Measurements from ENCODE around the gene ERI3. TPM values are rescaled to one million over a fixed set of nuclear protein-coding genes. Genes with fewer than 3 reads are reported as not detected.

Gene ERI3
- total and polyA plus RNA-seq, 2 donors (not counting 3 experiments of a cell fraction or from before 2014, with no cell fraction given) = 45.3 to 94.0 TPM

DNA sequence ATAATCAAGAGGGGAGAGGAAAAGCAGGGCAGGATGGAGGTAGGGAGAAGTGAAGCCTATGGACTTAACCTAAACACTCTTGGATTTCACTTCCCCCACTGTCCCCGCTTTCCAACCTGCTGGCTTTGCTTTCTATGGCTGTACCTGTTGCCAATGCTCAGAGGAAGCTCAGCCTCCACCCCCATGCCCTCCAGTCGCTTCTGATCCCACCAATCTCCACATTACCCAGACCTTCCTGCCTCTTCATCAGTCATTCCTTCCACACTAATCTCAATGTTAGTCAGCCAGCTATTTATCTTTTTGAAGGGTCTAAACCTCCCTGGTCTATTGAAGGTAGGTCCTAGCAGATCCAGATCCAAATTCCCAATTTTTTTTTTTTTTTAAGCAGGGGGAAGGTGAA is 24.1 kb downstream of the ERI3 start:
- DNase-seq (ENCODE audit: low read depth, low spot score) = no peak
- Histone ChIP-seq H3K4me2 (ENCODE audit: insufficient read depth, low read length) (no peak overlapping the region), H3K9ac (replicated peaks; ENCODE audit: extremely low read depth, insufficient read depth, low read length) (no peak overlapping the region), H3K36me3 (ENCODE audit: control insufficient read depth in 2 of 2, extremely low read depth in 1 of 2, insufficient read depth in 2 of 2, low read length in 2 of 2) (no peaks in the 10 kb centered on the region), H4K20me1 (replicated peaks; ENCODE audit: control insufficient read depth, extremely low read depth, insufficient read depth, low read length) (no peaks in the 10 kb centered on the region), H3K4me3 (replicated peaks in 1 of 3; ENCODE audit: insufficient read depth in 1 of 3, low read depth in 1 of 3, low read length in 3 of 3) (no peak overlapping the region), H3K27ac (ENCODE audit: insufficient read depth, low read depth, low read length) (no peak overlapping the region), H3K9me1 (replicated peaks; ENCODE audit: control insufficient read depth, extremely low read depth, insufficient read depth, low read length) (no peaks in the 10 kb centered on the region), H3K79me2 (ENCODE audit: control insufficient read depth, insufficient read depth, low read length) (no peaks in the 10 kb centered on the region), H2AFZ (ENCODE audit: low read depth, low read length) (no peak overlapping the region), H3K9me3 (replicated peaks; ENCODE audit: control insufficient read depth, insufficient read depth, low read length) (no peaks in the 10 kb centered on the region), H3K27me3 (ENCODE audit: control insufficient read depth in 2 of 2, insufficient read depth in 2 of 2, low read length in 2 of 2) (no peaks in the 10 kb centered on the region), H3K4me1 (ENCODE audit: control insufficient read depth, extremely low read depth, insufficient read depth, low read length) (peaks cover 7% of the 10 kb centered on the region)
- ChIA-PET POLR2A (no interaction called here), CTCF (no interaction called here)
- FAIRE-seq = no peak
- dilution Hi-C loops (cut with MboI; ENCODE audit: extremely low pct_ligation_motif_present, low sequenced_read_pairs) = no loop called here
- no peak for TF ChIP-seq FOS (IDR thresholded peaks at IDR 0.05; ENCODE audit: borderline replicate concordance, insufficient read depth, low read length)
- no peak for TF ChIP-seq MYC (IDR thresholded peaks at IDR 0.05; ENCODE audit: low read depth, low read length)
- TF ChIP-seq POLR2AphosphoS5 (IDR thresholded peaks at IDR 0.05; ENCODE audit: insufficient read depth, low read depth, low read length) = no peak
- no peak for TF ChIP-seq GATA2 (IDR thresholded peaks at IDR 0.05; ENCODE audit: insufficient read depth, insufficient read length, low read depth, low read length)
- no peak for TF ChIP-seq CTCF (IDR thresholded peaks at IDR 0.05; ENCODE audit: extremely low read depth in 1 of 2, insufficient read depth in 1 of 2, low read depth in 1 of 2, low read length in 2 of 2)
- TF ChIP-seq EZH2 (IDR thresholded peaks at IDR 0.05; ENCODE audit: borderline replicate concordance, low read depth, low read length, severe bottlenecking) = no peak
- TF ChIP-seq MAX (IDR thresholded peaks at IDR 0.05; ENCODE audit: insufficient read depth, insufficient read length) = no peak
- TF ChIP-seq JUN (IDR thresholded peaks at IDR 0.05; ENCODE audit: borderline replicate concordance, insufficient read depth, insufficient read length, low read depth) = no peak
- no peak for TF ChIP-seq POLR2A (IDR thresholded peaks at IDR 0.05; ENCODE audit: low read depth, low read length)
- BruUV-seq (replicated peaks) = no TSS peak
- intact Hi-C loops (cut with micrococcal nuclease) = no loop called here

All from endothelial cell of umbilical vein (primary cell).